HG03442 (cell line): ENCODE results near the gene CBLL2.
"Not testable (repeated sequence)": the region's sequence is repeated elsewhere in the genome, so short reads cannot be mapped to it uniquely, and the experiment has no call there.

Experiments
- ATAC-seq: cut with Tn5 transposase; IDR thresholded peaks from one replicate; pipeline ENCODE4 v1.9.1; 2021; ENCODE audit warnings: mild to moderate bottlenecking, moderate library complexity; ENCODE audit not compliant: unreplicated experiment

Gene CBLL2

GRCh38 chrX:22272613-22273012, at the start of gene CBLL2:
CBLL2 (plus strand) TSS chrX:22272913; CDS start chrX:22272992, 79 bp downstream.
- no peak for ATAC-seq

DNA sequence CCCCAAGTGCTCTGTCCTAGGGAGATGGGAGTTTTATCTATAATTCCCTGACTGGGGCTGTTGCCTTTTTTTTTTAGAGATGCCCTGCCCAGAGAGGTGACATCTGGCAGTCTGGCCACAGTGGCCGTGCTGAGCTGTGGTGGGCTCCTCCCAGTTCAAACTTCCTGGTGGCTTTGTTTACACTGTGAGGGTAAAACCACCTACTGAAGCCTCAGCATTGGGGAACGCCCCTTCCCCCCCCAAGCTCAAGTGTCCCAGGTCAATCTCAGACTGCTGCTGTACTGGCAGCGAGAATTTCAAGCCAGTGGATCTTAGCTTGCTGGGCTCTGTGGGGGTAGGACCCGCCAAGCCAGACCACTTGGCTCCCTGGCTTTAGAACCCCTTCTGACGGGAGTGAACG, 38.3 kb upstream of the CBLL2 start:
- ATAC-seq, result no peak

DNA sequence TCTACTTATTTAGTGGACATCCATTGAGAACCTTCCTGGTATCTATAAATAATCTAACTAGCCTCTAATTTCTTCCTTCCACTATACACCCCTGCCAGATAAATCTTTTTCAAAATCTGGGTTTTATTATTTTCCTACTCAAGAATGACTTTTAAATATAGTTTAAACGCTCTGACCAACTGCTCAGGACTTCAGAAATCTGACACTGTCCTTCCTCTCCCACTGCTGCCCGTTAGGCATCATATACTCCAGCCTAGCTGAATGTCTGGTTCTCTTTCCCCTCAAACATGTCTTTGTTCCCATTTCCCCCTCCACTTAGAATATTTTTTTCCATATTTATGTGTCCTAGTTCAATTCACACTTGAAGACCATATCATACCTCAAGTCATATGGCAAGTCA, 35.2 kb upstream of the CBLL2 start:
- ATAC-seq, result no peak

GRCh38 chrX:22246620-22247019, 26.1 kb upstream of the CBLL2 start:
- no peak for ATAC-seq

- ATAC-seq, result no peak
These were observed 25.5 kb upstream of the CBLL2 start for GRCh38 chrX:22247169-22247568.

DNA sequence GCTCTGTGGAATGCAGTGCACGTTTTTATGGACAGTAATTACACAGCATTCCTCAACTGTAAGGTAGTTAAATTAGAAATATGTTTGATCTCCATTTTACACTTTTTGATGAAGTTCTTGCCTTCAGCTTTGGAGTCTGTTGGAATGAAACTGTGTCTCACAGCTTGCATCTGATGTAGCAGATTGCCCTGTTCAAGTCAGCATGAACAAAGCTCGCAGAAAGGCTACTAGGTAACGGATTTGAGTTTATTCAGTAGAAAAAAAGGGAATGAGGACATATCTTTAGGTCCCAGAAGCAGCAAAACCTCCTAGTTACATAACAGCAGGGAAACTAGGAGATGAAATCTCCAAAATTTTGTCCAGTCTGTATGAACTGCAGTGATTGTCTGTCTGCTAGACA, 24.3 kb upstream of the CBLL2 start:
- no peak for ATAC-seq

GRCh38 chrX:22249371-22249770, 23.3 kb upstream of the CBLL2 start:
- ATAC-seq, result no peak

DNA sequence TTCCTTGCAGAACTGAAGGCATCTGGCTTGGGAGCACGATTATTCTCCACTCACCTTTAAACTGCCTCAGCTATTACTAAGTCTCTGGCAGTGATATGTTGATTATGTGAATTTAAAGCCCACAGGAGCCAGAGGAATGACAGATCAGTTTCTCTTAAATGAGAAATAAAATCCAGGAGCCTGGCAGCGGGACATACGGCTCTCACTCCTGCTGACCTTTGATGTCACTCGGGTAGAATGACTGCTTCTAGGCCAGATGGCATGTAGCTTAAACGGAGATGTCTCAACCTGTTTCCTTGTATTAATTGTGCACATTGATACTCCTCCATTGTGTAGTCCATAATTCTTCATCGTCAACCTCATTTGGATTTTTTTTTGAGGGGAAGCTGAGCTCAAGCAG, 4.0 kb upstream of the CBLL2 start:
- no peak for ATAC-seq

- ATAC-seq, result no peak
These were observed 1.1 kb downstream of the CBLL2 start for GRCh38 chrX:22273714-22274317.

DNA sequence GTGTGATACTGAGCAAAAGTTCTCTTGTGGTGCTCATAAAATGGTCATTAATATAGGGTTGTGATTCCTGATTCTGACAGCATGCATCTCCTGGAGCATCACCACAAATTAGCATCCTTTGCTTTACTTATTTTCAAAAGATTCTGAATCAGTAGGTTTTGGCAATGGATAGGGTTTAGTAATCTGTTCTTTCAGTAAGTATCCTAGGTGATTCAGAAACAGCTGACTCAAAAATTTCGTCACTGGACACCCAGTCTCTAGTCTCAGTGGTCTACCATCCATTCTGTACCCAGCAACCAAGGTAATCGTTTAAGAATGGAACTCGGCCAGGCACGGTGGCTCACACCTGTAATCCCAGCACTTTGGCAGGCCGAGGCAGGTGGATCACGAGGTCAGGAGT, 4.1 kb downstream of the CBLL2 start:
- no peak for ATAC-seq

- ATAC-seq, result no peak
These were observed 5.7 kb downstream of the CBLL2 start for GRCh38 chrX:22278375-22278774.

DNA sequence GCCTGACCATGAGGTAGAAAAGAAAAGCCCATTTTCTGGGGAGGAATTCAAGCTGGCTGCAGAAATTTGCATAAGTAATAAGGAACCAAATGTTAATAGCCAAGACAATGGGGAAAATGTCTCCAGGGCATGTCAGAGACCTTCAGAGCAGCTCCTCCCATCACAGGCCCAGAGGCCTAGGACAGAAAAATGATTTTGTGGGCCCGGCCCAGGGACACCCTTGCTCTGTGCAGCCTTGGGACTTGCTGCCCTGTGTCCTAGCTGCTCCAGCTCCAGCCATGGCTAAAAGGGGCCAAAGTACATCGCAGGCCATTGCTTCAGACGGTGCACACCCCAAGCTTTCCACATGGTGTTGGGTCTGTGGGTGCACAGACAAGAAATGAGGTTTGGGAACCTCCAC, 16.5 kb downstream of the CBLL2 start:
- not testable (repeated sequence) for ATAC-seq

GRCh38 chrX:22296871-22297270, 24.2 kb downstream of the CBLL2 start:
- ATAC-seq, result no peak

DNA sequence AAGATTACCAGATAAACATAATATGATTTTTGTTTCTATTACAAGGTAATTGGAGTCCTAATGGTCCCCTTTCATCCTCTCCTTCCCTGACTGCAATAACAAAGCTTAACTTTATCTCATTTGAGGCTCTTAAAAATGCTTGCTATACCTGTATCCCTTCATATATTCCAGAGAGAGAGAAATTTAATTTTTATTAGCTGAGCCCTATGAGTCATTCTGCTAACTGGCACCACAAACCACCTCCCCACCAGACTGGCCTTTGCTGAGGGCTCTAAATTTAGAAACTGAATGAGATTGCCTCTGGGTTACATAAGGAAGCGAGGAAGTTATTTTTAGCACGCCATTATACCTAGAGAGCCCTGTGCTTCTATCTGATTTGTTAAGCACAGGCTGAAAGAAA, 27.4 kb downstream of the CBLL2 start:
- peak; percentile 94 for ATAC-seq

DNA sequence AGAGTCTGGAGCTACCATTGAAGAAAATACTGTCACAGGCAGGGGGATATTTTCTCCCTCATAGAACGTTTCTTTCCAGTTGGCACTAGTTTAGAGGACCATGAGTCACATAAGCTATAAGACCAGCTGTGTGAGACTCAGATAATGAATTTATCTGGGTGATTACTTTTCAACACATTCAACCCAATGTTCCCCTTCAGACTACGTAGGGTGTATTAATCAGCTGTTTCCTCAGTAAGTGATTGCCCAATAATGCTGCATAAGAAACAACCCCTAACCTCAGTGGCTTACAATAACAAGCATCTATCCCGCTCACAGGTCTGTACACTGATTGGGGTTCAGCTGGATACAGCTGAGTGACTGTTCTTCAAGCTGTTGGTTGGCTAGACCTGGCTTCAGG, 38.1 kb downstream of the CBLL2 start:
- ATAC-seq, result no peak

DNA sequence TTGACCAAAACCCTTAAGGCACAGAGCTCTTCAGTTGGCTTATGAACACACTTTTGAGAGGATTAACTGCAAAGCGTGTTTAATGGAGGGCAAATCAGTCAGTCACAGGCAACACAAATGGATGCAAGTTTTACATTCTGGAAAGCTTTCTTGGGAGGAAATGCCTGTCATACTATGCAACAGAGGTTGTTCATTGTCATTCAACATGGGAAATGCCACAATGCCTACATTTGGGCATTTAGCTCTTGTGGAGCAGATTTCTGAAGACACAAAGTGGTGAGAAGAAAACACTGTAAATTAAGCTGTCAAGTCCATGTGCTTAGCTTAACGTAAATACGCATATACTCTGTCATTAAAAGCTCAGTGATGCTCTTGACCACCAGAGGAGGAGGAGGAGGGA, 41.1 kb downstream of the CBLL2 start:
- ATAC-seq, result no peak

DNA sequence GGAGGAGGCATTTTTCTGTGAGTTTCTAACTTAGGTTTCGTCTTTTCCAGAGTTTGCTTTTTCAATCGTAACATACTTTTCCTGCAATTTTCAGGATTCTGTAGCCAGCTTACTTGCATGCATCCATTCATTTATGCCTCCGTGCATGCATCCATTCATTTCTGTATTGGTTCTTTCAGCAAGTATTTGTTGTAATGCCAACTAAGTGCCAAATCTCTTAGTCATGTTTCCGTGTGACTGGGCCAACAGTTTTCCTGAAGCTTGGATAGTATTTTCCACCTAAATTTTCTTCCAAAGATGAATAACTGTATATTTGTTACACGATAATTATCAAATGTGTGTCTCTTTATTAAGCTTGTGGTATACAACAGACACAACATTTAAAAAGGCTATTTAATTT, 41.5 kb downstream of the CBLL2 start:
- no peak for ATAC-seq

DNA sequence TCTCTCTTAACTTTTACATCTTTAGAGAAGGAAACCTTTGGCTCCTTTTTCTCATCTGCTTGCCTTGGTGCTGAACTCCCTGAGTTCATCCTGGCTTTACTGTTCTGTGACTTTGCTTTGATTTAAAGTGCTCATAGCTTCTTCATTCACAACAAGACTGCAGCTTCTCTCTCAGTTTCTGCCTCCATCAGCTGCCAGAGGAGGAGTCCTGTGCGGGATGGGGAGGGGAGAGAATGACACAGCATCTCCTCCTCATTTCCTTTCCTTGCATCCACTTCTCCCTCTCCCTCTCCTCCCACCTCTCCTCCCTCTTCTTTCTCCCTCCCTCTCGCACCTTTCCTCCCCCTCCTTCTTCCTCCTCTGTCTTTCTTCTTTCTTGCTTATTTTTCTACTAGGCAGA, 42.0 kb downstream of the CBLL2 start:
- no peak for ATAC-seq

GRCh38 chrX:22315151-22315550, 42.4 kb downstream of the CBLL2 start:
- no peak for ATAC-seq

DNA sequence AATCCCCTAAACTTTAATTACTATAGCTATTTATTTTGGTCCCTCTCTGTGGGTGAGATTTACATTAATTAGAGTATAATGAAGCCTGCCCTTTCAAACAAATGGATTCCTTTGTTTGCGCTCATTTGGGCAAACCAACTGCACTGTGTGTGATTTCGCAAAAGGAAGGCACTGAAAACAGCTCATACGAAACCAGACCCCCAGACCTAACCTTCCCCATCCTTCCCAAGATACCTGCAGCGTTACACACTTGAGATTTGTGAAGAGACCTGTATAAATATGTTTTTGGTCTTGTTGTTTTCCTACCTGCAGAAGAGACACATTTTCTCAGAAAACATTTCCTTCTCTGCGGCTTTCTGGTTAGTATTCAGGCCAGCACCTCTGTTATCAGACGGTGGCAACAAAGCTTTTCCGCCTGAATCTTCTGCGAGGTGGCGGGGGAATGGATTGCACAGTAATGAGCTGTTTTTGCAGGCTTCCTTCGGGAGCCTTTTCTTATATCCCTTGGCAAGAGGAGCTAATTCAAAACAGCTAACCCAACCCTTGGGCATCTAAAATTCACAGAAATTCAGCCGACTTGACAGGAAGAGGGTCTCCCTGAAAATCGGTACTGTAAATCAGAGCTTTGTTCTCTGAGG, 47.6 kb downstream of the CBLL2 start:
- ATAC-seq, result no peak

DNA sequence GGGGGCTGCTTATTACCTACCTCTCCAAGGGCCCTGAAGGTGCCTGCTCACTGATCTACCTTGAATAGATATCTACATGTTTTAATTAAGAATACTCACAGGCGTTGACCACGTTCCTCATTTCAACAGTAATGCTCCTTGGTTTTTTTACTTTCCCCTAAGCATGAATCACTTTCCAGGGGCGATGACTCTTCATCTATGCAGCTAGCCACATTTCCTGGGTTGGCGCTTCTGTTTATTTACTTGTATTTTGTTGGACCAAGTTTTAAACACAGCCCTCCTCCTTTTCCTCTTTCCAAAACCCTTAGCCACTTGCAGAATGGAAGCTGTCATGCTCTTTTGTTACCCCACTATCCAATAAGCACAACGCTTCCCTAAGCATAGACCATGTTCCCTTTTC, 50.8 kb downstream of the CBLL2 start:
- no peak for ATAC-seq
